ACC112 (cell line): ENCODE data around the gene SEPHS1.
"Not testable (repeated sequence)": the region's sequence is repeated elsewhere in the genome, so short reads cannot be mapped to it uniquely, and the experiment has no call there.

Experiments used
- H2AFZ ChIP-seq: fragments of 200-600 bp; sonication (generic); one replicate; pipeline ENCODE4 v1.6.0; 2017; ENCODE audit warnings: antibody characterized with exemption, low read length; ENCODE audit not compliant: unreplicated experiment
- H3K27ac ChIP-seq: fragments of 200-600 bp; sonication (generic); 2 replicates; pipeline ENCODE4 v1.5.1; 2014; ENCODE audit warnings: low read depth, mild to moderate bottlenecking, antibody characterized with exemption, low read length, moderate library complexity
- H3K27me3 ChIP-seq: fragments of 200-600 bp; sonication (generic); 2 replicates; pipeline ENCODE4 v1.6.1; 2014; ENCODE audit warnings: mild to moderate bottlenecking, antibody characterized with exemption, low read length, moderate library complexity, mixed read lengths; ENCODE audit not compliant: insufficient read depth
- H3K36me3 ChIP-seq: fragments of 200-600 bp; sonication (generic); 2 replicates; pipeline ENCODE4 v1.6.1; 2016; ENCODE audit warnings: mild to moderate bottlenecking, antibody characterized with exemption, low read length, moderate library complexity, mixed read lengths; ENCODE audit not compliant: insufficient read depth
- H3K4me1 ChIP-seq: fragments of 200-600 bp; sonication (generic); one replicate; pipeline ENCODE4 v1.6.1; 2016; ENCODE audit warnings: low read length, mixed read lengths; ENCODE audit not compliant: insufficient read depth, unreplicated experiment, control insufficient read depth
- H3K4me3 ChIP-seq: fragments of 200-600 bp; sonication (generic); 2 replicates; pipeline ENCODE4 v1.5.1; 2014; ENCODE audit warnings: mild to moderate bottlenecking, low read depth, low read length
- H3K79me2 ChIP-seq: fragments of 200-600 bp; sonication (generic); one replicate; pipeline ENCODE4 v1.6.0; 2016; ENCODE audit warnings: low read length; ENCODE audit not compliant: control insufficient read depth, unreplicated experiment, insufficient read depth

The SEPHS1 gene

GRCh38 chr10:13282348-13282747, 65.7 kb downstream of the SEPHS1 start:
- H3K36me3 ChIP-seq: peaks cover 11% of the 10 kb centered on the region; the same call in 1 of the 2 replicates
- not testable (repeated sequence) for H3K4me1 ChIP-seq

DNA sequence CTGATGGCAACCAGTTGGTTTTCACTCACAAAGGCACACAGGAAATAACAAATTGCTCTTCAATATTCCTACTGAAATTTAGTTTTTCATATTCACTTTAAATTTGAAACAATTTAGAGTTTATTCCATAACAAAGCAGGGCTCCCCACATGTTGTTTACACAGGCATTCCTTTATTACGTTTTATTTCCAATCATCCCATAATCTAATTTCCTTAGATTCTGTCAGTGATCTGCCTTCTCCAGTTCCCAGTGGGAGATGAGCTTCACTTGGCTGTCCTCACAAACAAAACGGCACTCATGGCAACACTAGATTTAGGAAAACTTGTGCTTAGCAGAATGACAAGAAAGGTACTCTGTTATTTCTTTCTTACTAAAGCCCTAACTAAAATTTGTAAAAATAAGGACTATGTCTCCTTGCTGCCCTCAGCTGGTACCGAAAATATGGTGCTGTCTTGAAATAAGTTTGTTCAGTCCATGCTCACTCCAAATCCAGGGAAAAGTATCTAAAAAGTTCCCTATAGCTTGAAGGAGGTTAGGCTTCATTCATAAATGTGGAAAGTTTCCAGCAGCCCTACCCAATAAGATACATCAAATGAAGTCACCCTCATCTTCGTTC, 71.2 kb downstream of the SEPHS1 start:
- H3K4me1 ChIP-seq: no peaks in the 10 kb centered on the region
- peaks cover 11% of the 10 kb centered on the region; the same call in 1 of the 2 replicates for H3K36me3 ChIP-seq
- no peak overlapping the region for H3K4me3 ChIP-seq
- no peaks in the 10 kb centered on the region for H3K79me2 ChIP-seq
- H3K27ac ChIP-seq: no peak overlapping the region
- H2AFZ ChIP-seq: no peak overlapping the region
- H3K27me3 ChIP-seq: no peaks in the 10 kb centered on the region

More at GRCh38 chr10:13282348-13282747, 65.7 kb downstream of the SEPHS1 start:
- not testable (repeated sequence) for H3K27ac ChIP-seq, H3K4me3 ChIP-seq, H2AFZ ChIP-seq, H3K27me3 ChIP-seq, H3K79me2 ChIP-seq

DNA sequence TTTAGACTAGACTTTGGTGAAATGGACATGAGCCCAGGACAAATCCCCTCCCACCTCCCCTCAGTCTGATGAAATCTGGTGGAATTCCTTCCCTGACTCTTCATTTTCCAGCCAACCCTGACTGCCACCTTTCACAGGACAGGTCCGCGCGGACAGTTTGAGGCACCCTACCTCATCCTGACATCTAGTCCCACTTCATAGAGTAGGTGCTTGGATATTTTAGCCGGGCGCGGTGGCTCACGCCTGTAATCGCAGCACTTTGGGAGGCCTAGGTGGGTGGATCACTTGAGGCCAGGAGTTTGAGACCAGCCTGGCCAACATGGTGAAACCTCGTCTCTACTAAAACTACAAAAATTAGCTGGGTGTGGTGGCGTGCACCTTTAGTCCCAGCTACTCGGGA, 71.9 kb downstream of the SEPHS1 start:
- H3K27me3 ChIP-seq, H3K4me1 ChIP-seq, H3K27ac ChIP-seq, H2AFZ ChIP-seq, H3K36me3 ChIP-seq, H3K79me2 ChIP-seq, H3K4me3 ChIP-seq: not testable (repeated sequence)

DNA sequence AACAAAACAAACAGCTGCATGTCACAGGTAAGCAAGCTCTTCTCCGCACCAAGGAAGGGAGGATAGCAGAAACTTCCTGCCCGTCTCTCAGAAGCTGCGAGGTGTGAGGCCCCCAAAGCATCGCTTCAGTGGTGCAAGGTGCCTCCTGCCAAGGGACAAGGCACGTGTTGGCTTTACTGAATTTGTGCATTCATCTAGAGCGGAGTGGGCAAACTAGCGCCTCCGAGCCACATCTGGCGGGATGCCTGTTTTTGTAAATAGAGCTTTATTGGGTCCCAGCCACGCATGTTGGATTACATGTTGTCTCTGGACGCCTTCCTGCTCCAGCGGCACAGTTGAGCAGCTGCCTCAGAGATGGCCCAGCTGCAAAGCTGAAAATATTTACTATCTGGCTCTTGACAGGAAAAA, 75.9 kb downstream of the SEPHS1 start:
- H3K36me3 ChIP-seq: no peaks in the 10 kb centered on the region
- no peak overlapping the region for H3K27ac ChIP-seq
- H3K4me3 ChIP-seq: no peak overlapping the region
- H3K79me2 ChIP-seq: no peaks in the 10 kb centered on the region
- no peaks in the 10 kb centered on the region for H3K27me3 ChIP-seq
- no peaks in the 10 kb centered on the region for H3K4me1 ChIP-seq
- no peak overlapping the region for H2AFZ ChIP-seq

- Histone ChIP-seq H3K27me3 (no peaks in the 10 kb centered on the region), H3K36me3 (no peaks in the 10 kb centered on the region), H3K79me2 (no peaks in the 10 kb centered on the region), H3K27ac (no peak overlapping the region), H2AFZ (no peak overlapping the region), H3K4me3 (no peak overlapping the region), H3K4me1 (no peaks in the 10 kb centered on the region)
Measured at GRCh38 chr10:13271552-13272163, 76.4 kb downstream of the SEPHS1 start.

- Histone ChIP-seq H2AFZ (no peak overlapping the region), H3K36me3 (no peaks in the 10 kb centered on the region), H3K27me3 (no peaks in the 10 kb centered on the region), H3K4me3 (no peak overlapping the region), H3K27ac (no peak overlapping the region), H3K79me2 (no peaks in the 10 kb centered on the region), H3K4me1 (no peaks in the 10 kb centered on the region)
Measured at GRCh38 chr10:13270877-13271551, 77.1 kb downstream of the SEPHS1 start.

GRCh38 chr10:13268841-13269240, 79.3 kb downstream of the SEPHS1 start:
- no peak overlapping the region for H3K4me3 ChIP-seq
- peaks cover 12% of the 10 kb centered on the region for H3K27me3 ChIP-seq
- H3K79me2 ChIP-seq: no peaks in the 10 kb centered on the region
- H2AFZ ChIP-seq: no peak overlapping the region
- H3K27ac ChIP-seq: no peak overlapping the region
- no peaks in the 10 kb centered on the region for H3K4me1 ChIP-seq
- no peaks in the 10 kb centered on the region for H3K36me3 ChIP-seq

DNA sequence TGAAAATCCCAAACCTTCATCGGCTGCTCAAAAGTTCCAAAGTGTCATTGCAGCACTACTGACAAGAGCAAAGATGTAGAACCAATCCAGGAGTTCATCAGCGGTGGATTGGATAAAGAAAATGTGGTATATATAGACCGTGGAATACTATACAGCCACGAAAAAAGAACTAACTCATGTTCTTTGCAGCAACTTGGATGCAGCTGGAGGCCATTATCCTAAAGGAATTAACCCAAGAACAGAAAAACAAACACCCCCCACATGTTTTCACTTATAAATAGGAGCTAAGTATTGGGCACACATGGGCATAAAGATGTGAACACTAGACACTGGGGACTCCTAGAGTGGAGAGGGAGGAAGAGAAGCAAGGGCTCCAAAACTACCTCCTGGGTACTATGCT, 79.8 kb downstream of the SEPHS1 start:
- Histone ChIP-seq H3K79me2 (no peaks in the 10 kb centered on the region), H3K4me3 (no peak overlapping the region), H2AFZ (no peak overlapping the region), H3K27ac (no peak overlapping the region), H3K36me3 (no peaks in the 10 kb centered on the region), H3K4me1 (no peaks in the 10 kb centered on the region), H3K27me3 (peaks cover 17% of the 10 kb centered on the region)
